OCI-LY7 (cell line): Measurements from ENCODE around the gene CMTM8. TPM values are rescaled to one million over a fixed set of nuclear protein-coding genes. Genes with fewer than 3 reads are reported as not detected.

Experiments used
- BruUV-seq: library from RNA; stranded (reverse); fragments of 400-500 nt; replicated peaks from 2 replicates; lab custom pipeline; 2021; lab: Mats Ljungman, UMichigan
- CTCF ChIA-PET: fragments of 300-600 bp; sonication (Branson Sonifier 250); formaldehyde crosslinking; loops from one replicate; lab custom pipeline; 2022; ENCODE audit warnings: antibody characterized with exemption; ENCODE audit not compliant: unreplicated experiment; lab: Charles Lee
- POLR2A ChIA-PET: fragments of 300-600 bp; sonication (Branson Sonifier 250); formaldehyde crosslinking; loops from one replicate; lab custom pipeline; 2022; ENCODE audit warnings: antibody characterized with exemption; lab: Charles Lee
- DNase-seq: peaks from one replicate; pipeline ENCODE4 v3.0.0-alpha.2; 2015; ENCODE audit warnings: low spot score
- H2AFZ ChIP-seq: fragments of 200-600 bp; sonication (generic), shearing (Covaris generic); 2 replicates; pipeline ENCODE4 v1.6.1; 2014; ENCODE audit warnings: mild to moderate bottlenecking, antibody characterized with exemption, low read length, moderate library complexity
- H3K27ac ChIP-seq: fragments of 200-600 bp; sonication (generic); 2 replicates; pipeline ENCODE4 v1.5.1; 2014; ENCODE audit warnings: mixed run types, low read depth, mild to moderate bottlenecking, moderate library complexity, low read length, inconsistent platforms; ENCODE audit not compliant: poor library complexity, severe bottlenecking
- H3K36me3 ChIP-seq: fragments of 200-600 bp; sonication (generic); 2 replicates; pipeline ENCODE4 v1.6.1; 2014; ENCODE audit warnings: mild to moderate bottlenecking, antibody characterized with exemption, low read length, moderate library complexity, mixed read lengths; ENCODE audit not compliant: insufficient read depth
- H3K4me1 ChIP-seq: fragments of 200-600 bp; sonication (generic); 2 replicates; pipeline ENCODE4 v1.5.1; 2014; ENCODE audit warnings: mild to moderate bottlenecking, low read length; ENCODE audit not compliant: insufficient read depth, poor library complexity, severe bottlenecking
- H3K4me2 ChIP-seq: fragments of 200-600 bp; sonication (generic); 2 replicates; pipeline ENCODE4 v1.6.1; 2014; ENCODE audit warnings: mild to moderate bottlenecking, low read length
- H3K4me3 ChIP-seq: fragments of 200-600 bp; sonication (generic); 2 replicates; pipeline ENCODE4 v1.5.1; 2014; ENCODE audit warnings: mild to moderate bottlenecking, low read depth, low read length; ENCODE audit not compliant: poor library complexity, severe bottlenecking
- H3K79me2 ChIP-seq: fragments of 200-600 bp; sonication (generic); 2 replicates; pipeline ENCODE4 v1.6.1; 2016; ENCODE audit warnings: low read depth, mild to moderate bottlenecking, low read length, moderate library complexity, mixed read lengths; ENCODE audit not compliant: insufficient read depth
- H3K9me2 ChIP-seq: fragments of 200-600 bp; sonication (generic); 2 replicates; pipeline ENCODE4 v1.6.1; 2016; ENCODE audit warnings: mild to moderate bottlenecking, low read length, mixed read lengths; ENCODE audit not compliant: insufficient read depth
- H3K9me3 ChIP-seq: fragments of 200-600 bp; sonication (generic); 2 replicates; pipeline ENCODE4 v1.6.1; 2014; ENCODE audit warnings: mild to moderate bottlenecking, mixed run types, low read length, mixed read lengths
- H4K20me1 ChIP-seq: fragments of 200-600 bp; sonication (generic); 2 replicates; pipeline ENCODE4 v1.6.1; 2014; ENCODE audit warnings: mild to moderate bottlenecking, antibody characterized with exemption, low read length, moderate library complexity, mixed read lengths; ENCODE audit not compliant: insufficient read depth
- EZH2phosphoT487 ChIP-seq: fragments of 200-600 bp; sonication (generic); IDR thresholded peaks from 2 replicates; pipeline ENCODE4 v1.6.1; 2018; ENCODE audit warnings: low read depth, borderline replicate concordance, mild to moderate bottlenecking, mixed run types, antibody characterized with exemption, low read length, moderate library complexity, mixed read lengths
- intact Hi-C: fragments of 100-400 bp; cut with micrococcal nuclease; formaldehyde crosslinking; loops from one replicate; pipeline ENCODE4 v1.10.0; 2022; ENCODE audit not compliant: unreplicated experiment
- total RNA-seq, 2 experiments: library from RNA; depleted of rRNA in 1 of 2; stranded (reverse); fragments of >200 nt in 1 of 2; shearing (Covaris generic) in 1 of 2; gene quantifications; 2 replicates each; pipeline ENCODE4 v1.2.3, GENCODE V29; 2014 to 2022
- TF ChIP-seq, protein P1 (sequence below): fragments of 200-600 bp; sonication (generic); conservative IDR thresholded peaks from 2 replicates; pipeline ENCODE4 v1.5.1; 2014; ENCODE audit warnings: mild to moderate bottlenecking, antibody characterized with exemption, low read length, moderate library complexity, mixed read lengths

CMTM8 gene
- total RNA-seq, 2 experiments from 2014 or later, result 1.5 to 3.0 TPM

DNA sequence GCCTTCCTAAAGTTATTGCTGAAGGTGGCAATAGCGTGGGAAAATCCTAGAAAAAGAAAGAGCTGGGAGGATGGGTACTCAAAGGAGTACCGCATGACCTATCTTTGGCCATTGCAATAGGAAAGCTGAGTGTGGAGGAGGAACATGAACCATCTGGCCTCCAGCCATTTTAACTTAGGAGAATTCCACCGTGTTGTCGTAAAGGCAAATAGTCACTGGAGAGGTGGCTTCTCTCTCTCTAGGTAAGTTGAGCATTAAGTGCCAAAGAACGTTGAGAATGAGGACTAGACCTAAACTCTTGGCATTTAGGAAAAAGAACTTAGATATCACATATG, 137.1 kb downstream of the CMTM8 start:
- H4K20me1 ChIP-seq, result no peaks in the 10 kb centered on the region
- H3K4me2 ChIP-seq, result no peak overlapping the region
- H3K4me3 ChIP-seq, result no peak overlapping the region
- no peaks in the 10 kb centered on the region for H3K36me3 ChIP-seq
- no peaks in the 10 kb centered on the region for H3K9me2 ChIP-seq
- TF ChIP-seq, protein P1, sequence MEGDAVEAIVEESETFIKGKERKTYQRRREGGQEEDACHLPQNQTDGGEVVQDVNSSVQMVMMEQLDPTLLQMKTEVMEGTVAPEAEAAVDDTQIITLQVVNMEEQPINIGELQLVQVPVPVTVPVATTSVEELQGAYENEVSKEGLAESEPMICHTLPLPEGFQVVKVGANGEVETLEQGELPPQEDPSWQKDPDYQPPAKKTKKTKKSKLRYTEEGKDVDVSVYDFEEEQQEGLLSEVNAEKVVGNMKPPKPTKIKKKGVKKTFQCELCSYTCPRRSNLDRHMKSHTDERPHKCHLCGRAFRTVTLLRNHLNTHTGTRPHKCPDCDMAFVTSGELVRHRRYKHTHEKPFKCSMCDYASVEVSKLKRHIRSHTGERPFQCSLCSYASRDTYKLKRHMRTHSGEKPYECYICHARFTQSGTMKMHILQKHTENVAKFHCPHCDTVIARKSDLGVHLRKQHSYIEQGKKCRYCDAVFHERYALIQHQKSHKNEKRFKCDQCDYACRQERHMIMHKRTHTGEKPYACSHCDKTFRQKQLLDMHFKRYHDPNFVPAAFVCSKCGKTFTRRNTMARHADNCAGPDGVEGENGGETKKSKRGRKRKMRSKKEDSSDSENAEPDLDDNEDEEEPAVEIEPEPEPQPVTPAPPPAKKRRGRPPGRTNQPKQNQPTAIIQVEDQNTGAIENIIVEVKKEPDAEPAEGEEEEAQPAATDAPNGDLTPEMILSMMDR, result no peak
- no peak for TF ChIP-seq EZH2phosphoT487
- POLR2A ChIA-PET, result interaction anchor here (1.2 kb wide), 1 partner anchor 63 kb away, joined by 3 read pairs; no protein-coding TSS in a partner anchor
- no peaks in the 10 kb centered on the region for H3K79me2 ChIP-seq
- no peak overlapping the region for H2AFZ ChIP-seq
- intact Hi-C loops, result loop anchor here (1.0 to 10.0 kb wide), 3 partner anchors 24 to 309 kb away; partner anchors contain the start of gene CNOT10
- no peak for DNase-seq
- no TSS peak for BruUV-seq
- H3K27ac ChIP-seq, result no peak overlapping the region
- H3K9me3 ChIP-seq, result no peaks in the 10 kb centered on the region
- peaks cover 10% of the 10 kb centered on the region for H3K4me1 ChIP-seq
- CTCF ChIA-PET, result interaction anchor here (1.2 to 1.5 kb wide), 2 partner anchors 21 to 92 kb away, joined by 3 to 6 read pairs; no protein-coding TSS in a partner anchor

DNA sequence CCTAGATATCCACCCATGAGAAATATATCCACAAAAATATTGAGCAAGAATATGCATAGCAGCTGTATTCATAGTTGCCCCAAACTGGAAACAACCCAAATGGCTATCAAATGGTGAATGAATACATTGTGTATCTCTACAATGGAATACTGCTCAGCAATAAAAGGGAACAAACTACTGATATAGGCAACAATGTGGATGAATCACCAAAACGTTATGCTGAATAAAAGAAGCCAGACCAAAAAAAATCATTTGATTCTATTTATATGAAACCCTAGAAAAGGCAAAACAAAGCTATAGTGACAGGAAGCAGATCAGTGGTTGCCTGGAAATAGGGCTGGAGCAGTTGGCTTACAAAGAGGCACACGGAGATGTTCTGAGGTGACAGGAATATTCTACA, 137.6 kb downstream of the CMTM8 start:
- H3K4me2 ChIP-seq, result no peak overlapping the region
- intact Hi-C loops, result loop anchor here (10.0 kb wide), 1 partner anchor 309 kb away; the partner anchor contains the start of gene CNOT10
- no TSS peak for BruUV-seq

More for the DNA sequence above, 137.6 kb downstream of the CMTM8 start:
- Histone ChIP-seq H3K4me1 (peaks cover 10% of the 10 kb centered on the region), H3K36me3 (no peaks in the 10 kb centered on the region), H3K79me2 (no peaks in the 10 kb centered on the region), H3K4me3 (no peak overlapping the region), H3K9me2 (no peaks in the 10 kb centered on the region), H2AFZ (no peak overlapping the region), H3K27ac (no peak overlapping the region), H3K9me3 (no peaks in the 10 kb centered on the region), H4K20me1 (no peaks in the 10 kb centered on the region)
- POLR2A ChIA-PET, result interaction anchor here (0.8 kb wide), 1 partner anchor 57 kb away, joined by 3 read pairs; no protein-coding TSS in a partner anchor
- TF ChIP-seq EZH2phosphoT487, result no peak
- TF ChIP-seq, protein P1, result no peak
- no peak for DNase-seq
- CTCF ChIA-PET, result interaction anchor here (1.5 kb wide), 1 partner anchor 92 kb away, joined by 6 read pairs; no protein-coding TSS in a partner anchor
